Gastroesophageal sphincter (tissue), 3 donors: ENCODE data around the gene AKR7A2.

Source experiments
- POLR2A ChIP-seq, 2 donors: fragments of 450-650 bp; IDR thresholded peaks; one replicate each; pipeline ENCODE4 v1.6.1; 2017; ENCODE audit warnings: antibody characterized with exemption in 2 of 2, mild to moderate bottlenecking in 2 of 2, moderate library complexity in 1 of 2
- POLR2AphosphoS5 ChIP-seq: sonication (generic); formaldehyde crosslinking; IDR thresholded peaks from one replicate; pipeline ENCODE4 v1.6.1; 2017; ENCODE audit warnings: antibody characterized with exemption
- TF ChIP-seq, protein P1 (sequence below), 4 experiments: fragments of 200-600 bp in 2 of 4; fragments of 450-650 bp in 2 of 4; sonication (generic) in 1 of 4; IDR thresholded peaks; one replicate each; pipeline ENCODE4 v1.5.1; 2017 to 2019; ENCODE audit warnings: antibody characterized with exemption in 4 of 4, mild to moderate bottlenecking in 2 of 4, moderate library complexity in 2 of 4

DNA sequence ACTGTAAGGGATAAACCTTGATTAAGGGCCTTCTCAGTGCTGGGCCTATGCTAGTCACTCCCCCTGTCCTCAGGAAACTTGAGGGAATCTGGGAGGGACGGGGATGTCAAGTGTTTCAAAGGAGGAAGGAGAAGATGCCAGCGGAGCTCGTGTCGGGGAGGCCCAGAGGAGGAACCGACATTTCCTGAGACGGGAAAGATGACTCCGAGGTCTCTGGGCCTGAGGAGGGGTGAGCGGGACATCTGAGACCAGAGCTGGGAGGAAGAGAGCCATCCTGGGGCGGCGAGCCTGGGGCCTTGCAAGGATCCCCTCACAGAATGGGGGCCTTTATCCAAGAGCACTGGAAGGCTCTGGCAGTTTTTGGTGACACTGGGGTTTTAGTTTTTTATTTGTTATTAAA, 10.5 kb upstream of the AKR7A2 start:
- TF ChIP-seq, protein P1, sequence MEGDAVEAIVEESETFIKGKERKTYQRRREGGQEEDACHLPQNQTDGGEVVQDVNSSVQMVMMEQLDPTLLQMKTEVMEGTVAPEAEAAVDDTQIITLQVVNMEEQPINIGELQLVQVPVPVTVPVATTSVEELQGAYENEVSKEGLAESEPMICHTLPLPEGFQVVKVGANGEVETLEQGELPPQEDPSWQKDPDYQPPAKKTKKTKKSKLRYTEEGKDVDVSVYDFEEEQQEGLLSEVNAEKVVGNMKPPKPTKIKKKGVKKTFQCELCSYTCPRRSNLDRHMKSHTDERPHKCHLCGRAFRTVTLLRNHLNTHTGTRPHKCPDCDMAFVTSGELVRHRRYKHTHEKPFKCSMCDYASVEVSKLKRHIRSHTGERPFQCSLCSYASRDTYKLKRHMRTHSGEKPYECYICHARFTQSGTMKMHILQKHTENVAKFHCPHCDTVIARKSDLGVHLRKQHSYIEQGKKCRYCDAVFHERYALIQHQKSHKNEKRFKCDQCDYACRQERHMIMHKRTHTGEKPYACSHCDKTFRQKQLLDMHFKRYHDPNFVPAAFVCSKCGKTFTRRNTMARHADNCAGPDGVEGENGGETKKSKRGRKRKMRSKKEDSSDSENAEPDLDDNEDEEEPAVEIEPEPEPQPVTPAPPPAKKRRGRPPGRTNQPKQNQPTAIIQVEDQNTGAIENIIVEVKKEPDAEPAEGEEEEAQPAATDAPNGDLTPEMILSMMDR (IDR thresholded peaks at IDR 0.05): no peak
- TF ChIP-seq POLR2AphosphoS5: no peak
- TF ChIP-seq POLR2A (IDR thresholded peaks at IDR 0.05): no peak
